Measurements from ENCODE around the gene UBE2C. TPM values are rescaled to one million over a fixed set of nuclear protein-coding genes. Genes with fewer than 3 reads are reported as not detected.

UBE2C gene
- polyA plus RNA-seq, 12 donors = 19.8 to 66.7 (median 30.8) TPM; not detected in 1

- no peak for DNase-seq
Measured at GRCh38 chr20:45853484-45853883, 41.0 kb downstream of the UBE2C start.

GRCh38 chr20:45857114-45857881 is 44.9 kb downstream of the UBE2C start, which contains the start of the genes ACOT8 and ZSWIM3:
Gene ACOT8, minus strand, starts transcription at chr20:45857392. Its CDS starts 77 bp downstream, at chr20:45857315.
Gene ZSWIM3, plus strand, starts transcription at chr20:45857614. Its CDS starts 212 bp downstream, at chr20:45857826.
- DNase-seq = peak; percentile 100

GRCh38 chr20:45857882-45858216 is 45.4 kb downstream of the UBE2C start:
- no peak for DNase-seq

GRCh38 chr20:45859916-45860315 is 47.5 kb downstream of the UBE2C start:
- DNase-seq = no peak

- DNase-seq = no peak
Measured at GRCh38 chr20:45860560-45861220, 48.2 kb downstream of the UBE2C start.

- no peak for DNase-seq
Measured at GRCh38 chr20:45861221-45862075, 49.0 kb downstream of the UBE2C start.

- DNase-seq = no peak
Measured at GRCh38 chr20:45863543-45864470, 51.4 kb downstream of the UBE2C start.

- no peak for DNase-seq
Measured at GRCh38 chr20:45866454-45866853, 54.0 kb downstream of the UBE2C start.

Other genes with a start within 250 kb of the UBE2C start
- not detected for gene WFDC8, start 233.4 kb upstream of the UBE2C start, polyA plus RNA-seq (ENCODE audit: insufficient read length in 12 of 12)
- gene WFDC10A, start 182.9 kb upstream of the UBE2C start, polyA plus RNA-seq (ENCODE audit: insufficient read length in 12 of 12) = not detected
- gene WFDC9, start 181.4 kb upstream of the UBE2C start, polyA plus RNA-seq (ENCODE audit: insufficient read length in 12 of 12) = not detected
- gene WFDC11, start 142.4 kb upstream of the UBE2C start, polyA plus RNA-seq (ENCODE audit: insufficient read length in 12 of 12) = not detected
- under 1 TPM in 1 of 12 donors, not detected in 11; 0.13 TPM for gene WFDC13, start 110.6 kb upstream of the UBE2C start, polyA plus RNA-seq (ENCODE audit: insufficient read length in 12 of 12)
- gene WFDC10B, start 107.6 kb upstream of the UBE2C start, polyA plus RNA-seq (ENCODE audit: insufficient read length in 12 of 12) = not detected
- gene SPINT4, start 90.3 kb upstream of the UBE2C start, polyA plus RNA-seq (ENCODE audit: insufficient read length in 12 of 12) = not detected
- 1 to 10 TPM in 3 of 12 donors, under 1 TPM in 6, not detected in 3; 0.18 to 1.8 (median 0.74) TPM for gene WFDC3, start 20.8 kb upstream of the UBE2C start, polyA plus RNA-seq (ENCODE audit: insufficient read length in 12 of 12)
- gene DNTTIP1, start 20.7 kb upstream of the UBE2C start, polyA plus RNA-seq (ENCODE audit: insufficient read length in 12 of 12) = 10 to 100 TPM in 11 of 12 donors, not detected in 1; 33.2 to 55.0 (median 45.1) TPM
- gene TNNC2, start 14.7 kb downstream of the UBE2C start, polyA plus RNA-seq (ENCODE audit: insufficient read length in 12 of 12) = 1,000 to 10,000 TPM; 1,517 to 8,366 (median 5,425) TPM
- 10 to 100 TPM in 11 of 12 donors, not detected in 1; 14.4 to 30.9 (median 22.4) TPM for gene SNX21, start 21.2 kb downstream of the UBE2C start, polyA plus RNA-seq (ENCODE audit: insufficient read length in 12 of 12)
- 10 to 100 TPM in 11 of 12 donors, not detected in 1; 14.1 to 28.6 (median 22.1) TPM for gene ACOT8, start 44.7 kb downstream of the UBE2C start, polyA plus RNA-seq (ENCODE audit: insufficient read length in 12 of 12)
- 1 to 10 TPM in 10 of 12 donors, not detected in 2; 3.0 to 4.1 (median 3.5) TPM for gene ZSWIM3, start 45.0 kb downstream of the UBE2C start, polyA plus RNA-seq (ENCODE audit: insufficient read length in 12 of 12)
- gene ZSWIM1, start 68.6 kb downstream of the UBE2C start, polyA plus RNA-seq (ENCODE audit: insufficient read length in 12 of 12) = 10 to 100 TPM in 6 of 12 donors, 1 to 10 TPM in 5, not detected in 1; 5.0 to 14.3 (median 10.2) TPM
- gene SPATA25, start 75.0 kb downstream of the UBE2C start, polyA plus RNA-seq (ENCODE audit: insufficient read length in 12 of 12) = 10 to 100 TPM in 1 of 12 donors, 1 to 10 TPM in 10, not detected in 1; 2.9 to 17.1 (median 6.7) TPM
- 10 to 100 TPM in 9 of 12 donors, 1 to 10 TPM in 2, not detected in 1; 8.2 to 20.2 (median 11.3) TPM for gene NEURL2, start 78.6 kb downstream of the UBE2C start, polyA plus RNA-seq (ENCODE audit: insufficient read length in 12 of 12)
- 100 to 1,000 TPM in 1 of 12 donors, 10 to 100 TPM in 10, not detected in 1; 54.5 to 110 (median 60.1) TPM for gene CTSA, start 78.7 kb downstream of the UBE2C start, polyA plus RNA-seq (ENCODE audit: insufficient read length in 12 of 12)
- gene PLTP, start 99.5 kb downstream of the UBE2C start, polyA plus RNA-seq (ENCODE audit: insufficient read length in 12 of 12) = 10 to 100 TPM in 11 of 12 donors, not detected in 1; 13.1 to 54.0 (median 21.1) TPM
- 10 to 100 TPM in 11 of 12 donors, not detected in 1; 20.6 to 40.3 (median 22.7) TPM for gene PCIF1, start 122.0 kb downstream of the UBE2C start, polyA plus RNA-seq (ENCODE audit: insufficient read length in 12 of 12)
- 10 to 100 TPM in 5 of 12 donors, 1 to 10 TPM in 6, not detected in 1; 6.4 to 16.5 (median 9.4) TPM for gene ZNF335, start 159.6 kb downstream of the UBE2C start, polyA plus RNA-seq (ENCODE audit: insufficient read length in 12 of 12)
- 10 to 100 TPM in 1 of 12 donors, 1 to 10 TPM in 3, under 1 TPM in 7, not detected in 1; 0.09 to 23.8 (median 0.29) TPM for gene MMP9, start 196.3 kb downstream of the UBE2C start, polyA plus RNA-seq (ENCODE audit: insufficient read length in 12 of 12)
- gene SLC12A5, start 216.6 kb downstream of the UBE2C start, polyA plus RNA-seq (ENCODE audit: insufficient read length in 12 of 12) = 1 to 10 TPM in 5 of 12 donors, under 1 TPM in 5, not detected in 2; 0.67 to 3.3 (median 1.1) TPM

Data from muscle of arm (tissue), 12 donors.